Bronchial epithelial cell (primary cell): ENCODE data around the gene DOCK9. TPM values are rescaled to one million over a fixed set of nuclear protein-coding genes. Genes with fewer than 3 reads are reported as not detected.

Source experiments
- DNase-seq: peaks from one replicate; pipeline ENCODE4 v3.0.0-alpha.2; 2010; ENCODE audit warnings: low read depth
- FAIRE-seq: peaks from 2 replicates; lab custom pipeline; 2011; peaks lifted over from hg19 to GRCh38; lab: Jason Lieb, UNC
- H3K27me3 ChIP-seq: 2 replicates; pipeline ENCODE4 v1.5.1; 2011; ENCODE audit warnings: low read length; ENCODE audit not compliant: control insufficient read depth, insufficient read depth
- H3K36me3 ChIP-seq: 2 replicates; pipeline ENCODE4 v1.5.1; 2011; ENCODE audit warnings: low read length; ENCODE audit not compliant: control insufficient read depth, insufficient read depth
- H3K4me3 ChIP-seq: 2 replicates; pipeline ENCODE4 v1.5.1; 2011; ENCODE audit warnings: mild to moderate bottlenecking, low read depth, low read length, control low read depth
- CTCF ChIP-seq: IDR thresholded peaks from 2 replicates; pipeline ENCODE4 v1.5.1; 2011; ENCODE audit warnings: mild to moderate bottlenecking, moderate library complexity, low read length, control low read depth, inconsistent platforms; ENCODE audit not compliant: insufficient read depth, severe bottlenecking
- total RNA-seq: library from RNA; depleted of rRNA; stranded (reverse); fragments of >200 nt; gene quantifications from 2 replicates; pipeline ENCODE4 v1.2.1, GENCODE V29; 2014

DOCK9 gene
- total RNA-seq, 1 donor from 2014 or later, result 72.9 TPM

GRCh38 chr13:98915563-98915962 lies 62.3 kb downstream of the DOCK9 start:
- H3K27me3 ChIP-seq, result no peaks in the 10 kb centered on the region
- no peak for TF ChIP-seq CTCF
- DNase-seq (peak; percentile 34), FAIRE-seq (no peak)
- peaks cover 3% of the 10 kb centered on the region for H3K36me3 ChIP-seq
- H3K4me3 ChIP-seq, result no peak overlapping the region

- Histone ChIP-seq H3K36me3 (peaks cover 3% of the 10 kb centered on the region), H3K27me3 (no peaks in the 10 kb centered on the region), H3K4me3 (no peak overlapping the region)
- no peak for TF ChIP-seq CTCF
- FAIRE-seq (no peak), DNase-seq (no peak)
These were observed 64.1 kb downstream of the DOCK9 start for GRCh38 chr13:98913741-98914140.

GRCh38 chr13:98912846-98913245 lies 65.0 kb downstream of the DOCK9 start:
- FAIRE-seq (no peak), DNase-seq (no peak)
- Histone ChIP-seq H3K4me3 (no peak overlapping the region), H3K27me3 (no peaks in the 10 kb centered on the region), H3K36me3 (peaks cover 3% of the 10 kb centered on the region)
- TF ChIP-seq CTCF, result no peak

- H3K36me3 ChIP-seq, result peaks cover 3% of the 10 kb centered on the region
- H3K27me3 ChIP-seq, result no peaks in the 10 kb centered on the region
- TF ChIP-seq CTCF, result no peak
- peak; percentile 94 for DNase-seq
- FAIRE-seq, result peak; percentile 13
- H3K4me3 ChIP-seq, result no peak overlapping the region
These were observed 67.3 kb downstream of the DOCK9 start for GRCh38 chr13:98910501-98910951.

GRCh38 chr13:98909016-98909415 lies 68.8 kb downstream of the DOCK9 start:
- H3K4me3 ChIP-seq, result no peak overlapping the region
- DNase-seq, result peak; percentile 89
- no peak for FAIRE-seq

More at GRCh38 chr13:98909016-98909415, 68.8 kb downstream of the DOCK9 start:
- TF ChIP-seq CTCF, result no peak
- no peaks in the 10 kb centered on the region for H3K27me3 ChIP-seq
- H3K36me3 ChIP-seq, result no peaks in the 10 kb centered on the region
